ENCODE results near the gene RALGPS1. TPM values are rescaled to one million over a fixed set of nuclear protein-coding genes. Genes with fewer than 3 reads are reported as not detected.

RALGPS1 gene
- total RNA-seq, 1 experiment from 2014 or later, result 28.5 TPM

DNA sequence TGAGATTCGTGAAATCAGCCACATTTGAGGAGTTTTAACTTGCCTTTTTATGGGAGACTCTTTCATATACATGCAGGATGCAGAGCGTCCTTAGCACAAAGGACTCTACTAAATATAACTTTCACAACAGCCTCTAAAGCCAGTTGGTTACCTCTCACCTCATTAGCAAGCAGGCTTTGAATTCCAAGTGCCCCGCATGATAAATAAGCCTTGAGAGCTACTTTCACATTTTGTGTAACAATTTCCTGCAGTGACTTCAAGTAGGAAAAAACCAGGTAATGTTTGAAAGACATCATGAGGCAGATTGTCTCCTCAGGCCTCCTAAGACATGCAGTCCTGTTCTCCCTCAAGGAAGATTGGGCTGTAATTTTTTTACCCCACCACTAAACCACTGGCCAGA lies 50.5 kb downstream of the RALGPS1 start (continued):
- TF ChIP-seq, protein P1, sequence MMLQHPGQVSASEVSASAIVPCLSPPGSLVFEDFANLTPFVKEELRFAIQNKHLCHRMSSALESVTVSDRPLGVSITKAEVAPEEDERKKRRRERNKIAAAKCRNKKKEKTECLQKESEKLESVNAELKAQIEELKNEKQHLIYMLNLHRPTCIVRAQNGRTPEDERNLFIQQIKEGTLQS (CRISPR knock-in tag; conservative IDR thresholded peaks at IDR 0.05), result no peak
- TF ChIP-seq ZNF138 (CRISPR knock-in tag; conservative IDR thresholded peaks at IDR 0.05), result no peak
- no peak for TF ChIP-seq JAZF1 (CRISPR knock-in tag; IDR thresholded peaks at IDR 0.05)
- TF ChIP-seq CREB1 (CRISPR knock-in tag; IDR thresholded peaks at IDR 0.05), result no peak

DNA sequence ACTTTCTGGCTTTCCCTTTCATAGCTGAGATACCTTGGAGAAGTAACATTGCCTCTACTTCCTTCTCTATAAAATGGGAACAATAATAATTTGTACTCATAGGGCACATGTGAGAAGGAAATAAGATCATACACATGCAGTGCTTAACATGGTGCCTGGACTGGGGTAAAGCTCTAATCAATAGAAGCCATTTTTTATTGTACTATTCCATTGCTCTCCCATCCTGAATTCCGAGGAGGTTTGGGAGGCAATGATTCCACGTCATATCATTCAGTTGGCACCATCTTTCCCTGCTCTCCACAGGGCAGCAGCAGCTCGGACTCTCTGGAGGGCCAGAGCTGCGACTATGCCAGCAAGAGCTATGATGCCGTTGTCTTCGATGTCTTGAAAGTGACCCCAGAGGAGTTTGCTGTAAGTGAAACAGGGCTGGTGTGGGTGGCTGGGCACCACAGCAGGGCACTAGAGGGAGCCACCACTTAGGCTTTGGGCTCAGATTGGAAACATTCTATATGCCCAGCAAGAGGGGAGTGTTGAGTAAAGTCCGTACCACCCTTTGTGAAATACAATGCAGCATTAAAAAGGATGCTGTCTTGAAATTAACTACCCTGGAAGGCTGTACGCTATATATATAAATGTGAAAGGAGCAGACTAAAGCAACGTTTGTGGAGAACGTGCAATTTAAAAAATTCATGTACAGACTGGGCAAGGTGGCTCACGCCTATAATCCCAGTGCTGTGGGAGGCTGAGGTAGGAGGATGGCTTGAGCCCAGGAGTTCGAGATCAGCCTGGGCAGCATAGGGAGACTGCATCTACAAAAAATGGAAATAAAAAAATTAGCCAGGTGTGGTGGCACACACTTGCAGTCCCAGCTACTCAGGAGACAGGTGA lies 51.2 kb downstream of the RALGPS1 start:
- DNase-seq (ENCODE audit: low spot score) (peak; percentile 57), ATAC-seq (peak; percentile 94)
- Mint-ChIP-seq H3K27ac (peak overlapping the region; percentile 78), H3K36me3 (no peaks in the 10 kb centered on the region), H3K27me3 (ENCODE audit: low read depth) (no peaks in the 10 kb centered on the region), H3K4me1 (peaks cover 16% of the 10 kb centered on the region), H3K9me3 (no peaks in the 10 kb centered on the region), H3K4me3 (no peak overlapping the region)
- ChIA-PET CTCF (interaction anchor here (0.6 to 2.9 kb wide), 39 partner anchors 8 to 452 kb away, joined by 3 to 32 read pairs (median 4); partner anchors contain the start of gene ANGPTL2), POLR2A (interaction anchor here (1.3 kb wide), 1 partner anchor 148 kb away, joined by 4 read pairs; no protein-coding TSS in a partner anchor)
- TF ChIP-seq TEAD4 (CRISPR knock-in tag; IDR thresholded peaks at IDR 0.05) (no peak), CREB1 (CRISPR knock-in tag; IDR thresholded peaks at IDR 0.05) (no peak), PRRX2 (CRISPR knock-in tag; IDR thresholded peaks at IDR 0.05) (no peak), KAT7 (CRISPR knock-in tag; IDR thresholded peaks at IDR 0.05; ENCODE audit: borderline replicate concordance) (no peak), ZNF121 (CRISPR knock-in tag; IDR thresholded peaks at IDR 0.05) (peak; percentile 69; the same call in 1 of the 2 replicates), CBFB (CRISPR knock-in tag; IDR thresholded peaks at IDR 0.05; ENCODE audit: low read depth) (0 out of 2 replicates have a peak, but pooled peaks have one; percentile 24), ZNF232 (CRISPR knock-in tag; IDR thresholded peaks at IDR 0.05) (no peak), RORB (CRISPR knock-in tag; IDR thresholded peaks at IDR 0.05) (no peak)
- TF ChIP-seq, protein P2, sequence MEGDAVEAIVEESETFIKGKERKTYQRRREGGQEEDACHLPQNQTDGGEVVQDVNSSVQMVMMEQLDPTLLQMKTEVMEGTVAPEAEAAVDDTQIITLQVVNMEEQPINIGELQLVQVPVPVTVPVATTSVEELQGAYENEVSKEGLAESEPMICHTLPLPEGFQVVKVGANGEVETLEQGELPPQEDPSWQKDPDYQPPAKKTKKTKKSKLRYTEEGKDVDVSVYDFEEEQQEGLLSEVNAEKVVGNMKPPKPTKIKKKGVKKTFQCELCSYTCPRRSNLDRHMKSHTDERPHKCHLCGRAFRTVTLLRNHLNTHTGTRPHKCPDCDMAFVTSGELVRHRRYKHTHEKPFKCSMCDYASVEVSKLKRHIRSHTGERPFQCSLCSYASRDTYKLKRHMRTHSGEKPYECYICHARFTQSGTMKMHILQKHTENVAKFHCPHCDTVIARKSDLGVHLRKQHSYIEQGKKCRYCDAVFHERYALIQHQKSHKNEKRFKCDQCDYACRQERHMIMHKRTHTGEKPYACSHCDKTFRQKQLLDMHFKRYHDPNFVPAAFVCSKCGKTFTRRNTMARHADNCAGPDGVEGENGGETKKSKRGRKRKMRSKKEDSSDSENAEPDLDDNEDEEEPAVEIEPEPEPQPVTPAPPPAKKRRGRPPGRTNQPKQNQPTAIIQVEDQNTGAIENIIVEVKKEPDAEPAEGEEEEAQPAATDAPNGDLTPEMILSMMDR (IDR thresholded peaks at IDR 0.05), result peak; percentile 34; the same call in 1 of the 2 replicates
- TF ChIP-seq, protein P3, sequence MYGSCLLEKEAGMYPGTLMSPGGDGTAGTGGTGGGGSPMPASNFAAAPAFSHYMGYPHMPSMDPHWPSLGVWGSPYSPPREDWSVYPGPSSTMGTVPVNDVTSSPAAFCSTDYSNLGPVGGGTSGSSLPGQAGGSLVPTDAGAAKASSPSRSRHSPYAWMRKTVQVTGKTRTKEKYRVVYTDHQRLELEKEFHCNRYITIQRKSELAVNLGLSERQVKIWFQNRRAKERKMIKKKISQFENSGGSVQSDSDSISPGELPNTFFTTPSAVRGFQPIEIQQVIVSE (CRISPR knock-in tag; IDR thresholded peaks at IDR 0.05; ENCODE audit: borderline replicate concordance), result no peak
- TF ChIP-seq, protein P4, sequence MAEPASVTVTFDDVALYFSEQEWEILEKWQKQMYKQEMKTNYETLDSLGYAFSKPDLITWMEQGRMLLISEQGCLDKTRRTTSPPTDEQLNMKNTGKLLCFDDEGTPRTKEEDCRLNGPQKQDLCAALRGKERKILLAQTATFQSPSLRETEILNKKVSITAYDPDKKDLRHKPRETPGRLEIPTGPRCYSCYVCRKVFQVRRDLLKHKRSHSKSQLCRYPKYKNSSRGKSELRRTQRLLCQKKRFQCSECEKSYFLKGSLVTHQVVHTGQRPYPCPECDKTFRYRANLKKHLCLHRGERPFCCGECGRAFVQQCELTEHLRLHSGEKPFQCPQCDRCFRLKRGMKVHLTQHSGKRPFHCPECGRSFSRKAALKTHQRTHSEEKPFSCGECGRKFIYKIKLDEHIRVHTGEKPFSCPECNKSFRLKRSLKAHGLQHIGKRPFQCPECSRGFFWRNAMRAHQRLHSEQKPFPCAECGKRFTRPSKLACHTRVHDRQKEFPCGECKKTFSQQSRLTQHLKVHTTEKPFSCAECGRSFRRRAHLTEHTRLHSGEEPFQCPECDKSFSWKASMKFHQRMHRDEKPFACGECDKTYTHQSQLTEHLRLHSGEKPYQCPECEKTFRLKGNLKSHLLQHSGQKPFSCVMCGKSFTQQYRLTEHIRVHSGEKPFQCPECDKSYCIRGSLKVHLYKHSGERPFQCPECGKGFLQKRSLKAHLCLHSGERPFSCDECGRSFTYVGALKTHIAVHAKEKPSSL (CRISPR knock-in tag; conservative IDR thresholded peaks at IDR 0.05), result no peak
- TF ChIP-seq, protein P5, sequence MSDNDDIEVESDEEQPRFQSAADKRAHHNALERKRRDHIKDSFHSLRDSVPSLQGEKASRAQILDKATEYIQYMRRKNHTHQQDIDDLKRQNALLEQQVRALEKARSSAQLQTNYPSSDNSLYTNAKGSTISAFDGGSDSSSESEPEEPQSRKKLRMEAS (CRISPR knock-in tag; IDR thresholded peaks at IDR 0.05), result no peak

DNA sequence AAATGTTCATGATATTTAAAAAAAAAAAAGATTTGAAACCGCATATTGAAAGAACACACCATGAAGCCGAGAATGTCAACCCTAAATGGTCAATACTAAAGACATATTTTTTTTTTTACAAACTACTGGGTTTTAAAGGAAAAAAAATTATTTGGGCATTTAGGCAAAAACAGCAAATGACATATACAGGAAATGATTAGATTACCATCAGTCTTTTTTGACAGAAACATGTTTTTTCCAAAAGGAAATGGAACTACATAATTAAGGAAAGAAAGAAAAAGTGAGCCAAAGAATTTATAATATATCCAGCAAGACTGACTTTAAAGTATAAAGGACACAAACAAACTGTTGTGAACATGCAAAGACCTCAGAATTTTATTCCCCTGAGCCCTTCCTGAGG lies 56.7 kb downstream of the RALGPS1 start:
- no peaks in the 10 kb centered on the region for H3K27me3 Mint-ChIP-seq (ENCODE audit: low read depth)
- CTCF ChIA-PET, result no interaction called here
- no peak for TF ChIP-seq ZNF317 (CRISPR knock-in tag; IDR thresholded peaks at IDR 0.05; ENCODE audit: borderline replicate concordance, low read depth)
- no peak overlapping the region for H3K27ac Mint-ChIP-seq
- H3K9me3 Mint-ChIP-seq, result no peaks in the 10 kb centered on the region
- no peak overlapping the region for H3K4me3 Mint-ChIP-seq
- DNase-seq (ENCODE audit: low spot score) (no peak), ATAC-seq (no peak)
- POLR2A ChIA-PET, result no interaction called here
- H3K36me3 Mint-ChIP-seq, result no peaks in the 10 kb centered on the region
- H3K4me1 Mint-ChIP-seq, result peaks cover 3% of the 10 kb centered on the region; the same call in 1 of the 2 replicates
